ENCODE measurements around the gene UBTF. TPM values are rescaled to one million over a fixed set of nuclear protein-coding genes. Genes with fewer than 3 reads are reported as not detected.
"Not testable (repeated sequence)": the region's sequence is repeated elsewhere in the genome, so short reads cannot be mapped to it uniquely, and the experiment has no call there.

UBTF gene
- total RNA-seq, 2 experiments from 2014 or later: 186 to 195 TPM

- H3K27ac Mint-ChIP-seq: no peak overlapping the region
- no peaks in the 10 kb centered on the region for H3K9me3 Mint-ChIP-seq
- H3K4me1 Mint-ChIP-seq: no peaks in the 10 kb centered on the region
- no peak for DNase-seq
- H3K4me3 Mint-ChIP-seq: no peak overlapping the region
- ChIA-PET CTCF (interaction anchor here (0.8 kb wide), 1 partner anchor 9 kb away, joined by 3 read pairs; no protein-coding TSS in a partner anchor), POLR2A (no interaction called here)
- no peaks in the 10 kb centered on the region for H3K36me3 Mint-ChIP-seq (ENCODE audit: low read depth)
- H3K27me3 Mint-ChIP-seq: no peaks in the 10 kb centered on the region
Measured at GRCh38 chr17:44255915-44256314, 36.4 kb upstream of the UBTF start.

- no peaks in the 10 kb centered on the region for H3K27me3 Mint-ChIP-seq
- ChIA-PET CTCF (interaction anchor here (1.2 to 1.3 kb wide), 2 partner anchors 45 to 54 kb away, joined by 5 read pairs; partner anchors contain the start of gene RUNDC3A), POLR2A (no interaction called here)
- no peaks in the 10 kb centered on the region for H3K36me3 Mint-ChIP-seq (ENCODE audit: low read depth)
- no peak for DNase-seq
- no peaks in the 10 kb centered on the region for H3K9me3 Mint-ChIP-seq
- no peak overlapping the region for H3K4me3 Mint-ChIP-seq
- H3K4me1 Mint-ChIP-seq: peaks cover 6% of the 10 kb centered on the region
- H3K27ac Mint-ChIP-seq: no peak overlapping the region
Measured at GRCh38 chr17:44254361-44255095, 35.1 kb upstream of the UBTF start.

- CTCF ChIA-PET: interaction anchor here (1.3 kb wide), 1 partner anchor 55 kb away, joined by 5 read pairs; the partner anchor contains the start of gene RUNDC3A
- H3K27me3 Mint-ChIP-seq: no peaks in the 10 kb centered on the region
- no peak for DNase-seq
- no peaks in the 10 kb centered on the region for H3K9me3 Mint-ChIP-seq
- POLR2A ChIA-PET: no interaction called here
- no peaks in the 10 kb centered on the region for H3K36me3 Mint-ChIP-seq (ENCODE audit: low read depth)
- H3K27ac Mint-ChIP-seq: no peak overlapping the region
- no peak overlapping the region for H3K4me3 Mint-ChIP-seq
- H3K4me1 Mint-ChIP-seq: peaks cover 18% of the 10 kb centered on the region
Measured at GRCh38 chr17:44253006-44253405, 33.5 kb upstream of the UBTF start.

GRCh38 chr17:44251062-44251461 is 31.6 kb upstream of the UBTF start:
- ChIA-PET POLR2A (no interaction called here), CTCF (no interaction called here)
- no peaks in the 10 kb centered on the region for H3K9me3 Mint-ChIP-seq
- H3K36me3 Mint-ChIP-seq (ENCODE audit: low read depth): no peaks in the 10 kb centered on the region
- no peak overlapping the region for H3K4me3 Mint-ChIP-seq
- H3K27me3 Mint-ChIP-seq: no peaks in the 10 kb centered on the region
- peaks cover 38% of the 10 kb centered on the region for H3K4me1 Mint-ChIP-seq
- no peak for DNase-seq
- H3K27ac Mint-ChIP-seq: no peak overlapping the region

GRCh38 chr17:44249501-44250246 is 30.2 kb upstream of the UBTF start:
- no peak overlapping the region for H3K4me3 Mint-ChIP-seq
- H3K4me1 Mint-ChIP-seq: peaks cover 46% of the 10 kb centered on the region
- H3K9me3 Mint-ChIP-seq: no peaks in the 10 kb centered on the region
- ChIA-PET CTCF (no interaction called here), POLR2A (no interaction called here)
- H3K27me3 Mint-ChIP-seq: no peaks in the 10 kb centered on the region
- no peaks in the 10 kb centered on the region for H3K36me3 Mint-ChIP-seq (ENCODE audit: low read depth)
- no peak for DNase-seq
- no peak overlapping the region for H3K27ac Mint-ChIP-seq

- no peaks in the 10 kb centered on the region for H3K27me3 Mint-ChIP-seq
- ChIA-PET POLR2A (no interaction called here), CTCF (interaction anchor here (0.6 to 2.8 kb wide), 5 partner anchors 8 to 106 kb away, joined by 3 to 10 read pairs (median 3); no protein-coding TSS in a partner anchor)
- no peaks in the 10 kb centered on the region for H3K9me3 Mint-ChIP-seq
- no peak overlapping the region for H3K4me3 Mint-ChIP-seq
- H3K36me3 Mint-ChIP-seq (ENCODE audit: low read depth): no peaks in the 10 kb centered on the region
- peaks cover 47% of the 10 kb centered on the region for H3K4me1 Mint-ChIP-seq
- H3K27ac Mint-ChIP-seq: no peak overlapping the region
- DNase-seq: no peak
Measured at GRCh38 chr17:44247876-44248736, 28.6 kb upstream of the UBTF start.

GRCh38 chr17:44247440-44247841 is 28.0 kb upstream of the UBTF start:
- ChIA-PET POLR2A (no interaction called here), CTCF (interaction anchor here (0.6 to 2.8 kb wide), 7 partner anchors 9 to 105 kb away, joined by 3 to 10 read pairs (median 3); partner anchors contain the start of gene UBTF)
- Mint-ChIP-seq H3K4me1 (peaks cover 47% of the 10 kb centered on the region), H3K27ac (peak overlapping the region; percentile 36), H3K36me3 (ENCODE audit: low read depth) (no peaks in the 10 kb centered on the region), H3K4me3 (no peak overlapping the region), H3K27me3 (no peaks in the 10 kb centered on the region), H3K9me3 (no peaks in the 10 kb centered on the region)
- DNase-seq: no peak

- CTCF ChIA-PET: interaction anchor here (0.6 to 1.7 kb wide), 2 partner anchors 20 to 40 kb away, joined by 3 to 4 read pairs; no protein-coding TSS in a partner anchor
- no peaks in the 10 kb centered on the region for H3K9me3 Mint-ChIP-seq
- POLR2A ChIA-PET: no interaction called here
- no peak overlapping the region for H3K27ac Mint-ChIP-seq
- peaks cover 14% of the 10 kb centered on the region for H3K4me1 Mint-ChIP-seq
- no peak for DNase-seq
- no peak overlapping the region for H3K4me3 Mint-ChIP-seq
- peaks cover 3% of the 10 kb centered on the region for H3K27me3 Mint-ChIP-seq
- H3K36me3 Mint-ChIP-seq (ENCODE audit: low read depth): no peaks in the 10 kb centered on the region
Measured at GRCh38 chr17:44241106-44241624, 21.7 kb upstream of the UBTF start.

- CTCF ChIA-PET; H3K4me3 Mint-ChIP-seq; H3K27me3 Mint-ChIP-seq; H3K27ac Mint-ChIP-seq; H3K4me1 Mint-ChIP-seq; POLR2A ChIA-PET; H3K9me3 Mint-ChIP-seq; DNase-seq; H3K36me3 Mint-ChIP-seq (ENCODE audit: low read depth): not testable (repeated sequence)
Measured at GRCh38 chr17:44237886-44238285, 18.4 kb upstream of the UBTF start.

- no peak overlapping the region for H3K27ac Mint-ChIP-seq
- H3K9me3 Mint-ChIP-seq: no peaks in the 10 kb centered on the region
- ChIA-PET CTCF (no interaction called here), POLR2A (no interaction called here)
- no peak overlapping the region for H3K4me3 Mint-ChIP-seq
- no peak for DNase-seq
- H3K27me3 Mint-ChIP-seq: peaks cover 6% of the 10 kb centered on the region
- no peaks in the 10 kb centered on the region for H3K36me3 Mint-ChIP-seq (ENCODE audit: low read depth)
- H3K4me1 Mint-ChIP-seq: peaks cover 8% of the 10 kb centered on the region
Measured at GRCh38 chr17:44236444-44236991, 17.0 kb upstream of the UBTF start.

- Mint-ChIP-seq H3K36me3 (ENCODE audit: low read depth) (no peaks in the 10 kb centered on the region), H3K27ac (no peak overlapping the region), H3K4me3 (no peak overlapping the region), H3K4me1 (peaks cover 8% of the 10 kb centered on the region), H3K27me3 (peaks cover 9% of the 10 kb centered on the region), H3K9me3 (no peaks in the 10 kb centered on the region)
- no peak for DNase-seq
- ChIA-PET POLR2A (no interaction called here), CTCF (no interaction called here)
Measured at GRCh38 chr17:44235583-44235936, 16.1 kb upstream of the UBTF start.

GRCh38 chr17:44233582-44233981 is 14.1 kb upstream of the UBTF start:
- no peak for DNase-seq
- Mint-ChIP-seq H3K36me3 (ENCODE audit: low read depth) (no peaks in the 10 kb centered on the region), H3K4me3 (no peak overlapping the region), H3K4me1 (peaks cover 8% of the 10 kb centered on the region), H3K27ac (no peak overlapping the region), H3K9me3 (no peaks in the 10 kb centered on the region), H3K27me3 (peaks cover 13% of the 10 kb centered on the region)
- ChIA-PET POLR2A (no interaction called here), CTCF (interaction anchor here (0.9 kb wide), 1 partner anchor 24 kb away, joined by 3 read pairs; no protein-coding TSS in a partner anchor)
